Liver (tissue), 9 donors: ENCODE results near the gene GRAP2. TPM values are rescaled to one million over a fixed set of nuclear protein-coding genes. Genes with fewer than 3 reads are reported as not detected.

Experiments
- DNase-seq: peaks from one replicate; pipeline ENCODE4 v3.0.0-alpha.2; 2017; ENCODE audit warnings: low spot score
- H3K27ac ChIP-seq, 2 donors: one replicate each; pipeline ENCODE4 v1.7.0; 2013; ENCODE audit warnings: inconsistent platforms in 2 of 2, low read length in 2 of 2, control low read depth in 1 of 2, low read depth in 1 of 2, mild to moderate bottlenecking in 1 of 2
- H3K27me3 ChIP-seq, 4 donors: one replicate each; pipeline versions ENCODE4 v1.6.1 to v1.7.0; 2013; ENCODE audit warnings: low read length in 3 of 4, inconsistent platforms in 1 of 4, mild to moderate bottlenecking in 1 of 4, moderate library complexity in 1 of 4; ENCODE audit not compliant: control insufficient read depth in 4 of 4, insufficient read depth in 4 of 4
- H3K36me3 ChIP-seq, 4 donors: one replicate each; pipeline versions ENCODE4 v1.6.1 to v1.7.0; 2013; ENCODE audit warnings: low read length in 3 of 4, mild to moderate bottlenecking in 3 of 4, low read depth in 1 of 4, moderate library complexity in 1 of 4; ENCODE audit not compliant: control insufficient read depth in 4 of 4, insufficient read depth in 3 of 4
- H3K4me1 ChIP-seq, 4 donors: one replicate each; pipeline versions ENCODE4 v1.6.1 to v1.7.0; 2013; ENCODE audit warnings: low read length in 3 of 4, mild to moderate bottlenecking in 3 of 4, moderate library complexity in 1 of 4; ENCODE audit not compliant: control insufficient read depth in 4 of 4, insufficient read depth in 4 of 4
- H3K4me3 ChIP-seq, 3 donors: one replicate each; pipeline versions ENCODE4 v1.6.1 to v1.7.0; 2013; ENCODE audit warnings: low read length in 3 of 3, control low read depth in 1 of 3, low read depth in 1 of 3, mild to moderate bottlenecking in 1 of 3
- H3K9ac ChIP-seq, 2 donors: one replicate each; pipeline ENCODE4 v1.7.0; 2013; ENCODE audit warnings: low read length in 2 of 2, mild to moderate bottlenecking in 2 of 2, moderate library complexity in 2 of 2, control low read depth in 1 of 2, low read depth in 1 of 2
- H3K9me3 ChIP-seq, 4 donors: one replicate each; pipeline versions ENCODE4 v1.6.1 to v1.7.0; 2013; ENCODE audit warnings: low read length in 3 of 4; ENCODE audit not compliant: control insufficient read depth in 4 of 4
- CTCF ChIP-seq: fragments of 150-350 bp; IDR thresholded peaks from 2 replicates; pipeline ENCODE4 v1.5.1; 2017; ENCODE audit warnings: improper control_type of control experiment, low read depth, low read length; ENCODE audit not compliant: missing input control
- FOXA2 ChIP-seq: IDR thresholded peaks from 2 replicates; pipeline ENCODE4 v1.6.1; 2016; ENCODE audit warnings: antibody characterized with exemption
- GABPA ChIP-seq, 2 donors: IDR thresholded peaks in 1 of 2; conservative IDR thresholded peaks in 1 of 2; 2 replicates each; pipeline ENCODE4 v1.6.1; 2016; ENCODE audit warnings: antibody characterized with exemption in 2 of 2, mild to moderate bottlenecking in 1 of 2, moderate library complexity in 1 of 2
- HNF4A ChIP-seq, 2 donors: conservative IDR thresholded peaks; 2 replicates each; pipeline ENCODE4 v1.6.1; 2016; ENCODE audit warnings: antibody characterized with exemption in 2 of 2, mild to moderate bottlenecking in 2 of 2
- HNF4G ChIP-seq: IDR thresholded peaks from 2 replicates; pipeline ENCODE4 v1.6.1; 2016; ENCODE audit warnings: antibody characterized with exemption
- JUND ChIP-seq, 2 donors: IDR thresholded peaks; 2 replicates each; pipeline ENCODE4 v1.6.1; 2016; ENCODE audit warnings: antibody characterized with exemption in 2 of 2
- NR2F2 ChIP-seq: IDR thresholded peaks from 2 replicates; pipeline ENCODE4 v1.6.1; 2016; ENCODE audit warnings: antibody characterized with exemption
- RAD21 ChIP-seq, 2 donors: IDR thresholded peaks; 2 replicates each; pipeline ENCODE4 v1.6.1; 2016; ENCODE audit warnings: antibody characterized with exemption in 2 of 2, mild to moderate bottlenecking in 2 of 2
- RXRA ChIP-seq, 2 donors: IDR thresholded peaks; 2 replicates each; pipeline ENCODE4 v1.6.1; 2017 to 2018; ENCODE audit warnings: antibody characterized with exemption in 2 of 2, mild to moderate bottlenecking in 1 of 2
- SP1 ChIP-seq: IDR thresholded peaks from 2 replicates; pipeline ENCODE4 v1.6.1; 2018; ENCODE audit warnings: antibody characterized with exemption, mild to moderate bottlenecking
- YY1 ChIP-seq: IDR thresholded peaks from 2 replicates; pipeline ENCODE4 v1.6.1; 2016; ENCODE audit warnings: antibody characterized with exemption, mild to moderate bottlenecking
- WGBS: extraction: QIAGEN DNeasy Blood & Tissue Kit; methylation state at CpG from one replicate; pipeline ENCODE4 v1.1.7; 2013; 5-methylcytosine and 5-hydroxymethylcytosine counted together
- polyA plus RNA-seq, 2 donors: library from polyadenylated mRNA; stranded (reverse) in 1 of 2; unstranded in 1 of 2; fragments of 200-250 nt in 1 of 2; fragments of >200 nt in 1 of 2; fragmentation: Nextera tagmentation in 1 of 2; extraction: Ambion mirVana in 1 of 2; gene quantifications; one replicate each; pipeline versions ENCODE4 v1.2.1 to v1.2.3, GENCODE V29; 2013 to 2015
- total RNA-seq, 2 donors: library from RNA; depleted of rRNA; stranded (reverse); fragments of >200 nt; gene quantifications; one replicate each; pipeline ENCODE4 v1.2.3, GENCODE V29; 2014
- TF ChIP-seq, protein P1 (sequence below): IDR thresholded peaks from 2 replicates; pipeline ENCODE4 v1.6.1; 2016; ENCODE audit warnings: antibody characterized with exemption
- TF ChIP-seq, protein P2 (sequence below): IDR thresholded peaks from 2 replicates; pipeline ENCODE4 v1.6.1; 2016; ENCODE audit warnings: antibody characterized with exemption
- TF ChIP-seq, protein P3 (sequence below): IDR thresholded peaks from 2 replicates; pipeline ENCODE4 v1.6.1; 2016; ENCODE audit warnings: antibody characterized with exemption
- donor health status: healthy.
- donor health status: healthy.
- donor health status: healthy.
- donor health status: healthy.
- donor health status: healthy.

The GRAP2 gene
- total and polyA plus RNA-seq, 4 donors: 0.22 to 38.2 (median 0.78) TPM

DNA sequence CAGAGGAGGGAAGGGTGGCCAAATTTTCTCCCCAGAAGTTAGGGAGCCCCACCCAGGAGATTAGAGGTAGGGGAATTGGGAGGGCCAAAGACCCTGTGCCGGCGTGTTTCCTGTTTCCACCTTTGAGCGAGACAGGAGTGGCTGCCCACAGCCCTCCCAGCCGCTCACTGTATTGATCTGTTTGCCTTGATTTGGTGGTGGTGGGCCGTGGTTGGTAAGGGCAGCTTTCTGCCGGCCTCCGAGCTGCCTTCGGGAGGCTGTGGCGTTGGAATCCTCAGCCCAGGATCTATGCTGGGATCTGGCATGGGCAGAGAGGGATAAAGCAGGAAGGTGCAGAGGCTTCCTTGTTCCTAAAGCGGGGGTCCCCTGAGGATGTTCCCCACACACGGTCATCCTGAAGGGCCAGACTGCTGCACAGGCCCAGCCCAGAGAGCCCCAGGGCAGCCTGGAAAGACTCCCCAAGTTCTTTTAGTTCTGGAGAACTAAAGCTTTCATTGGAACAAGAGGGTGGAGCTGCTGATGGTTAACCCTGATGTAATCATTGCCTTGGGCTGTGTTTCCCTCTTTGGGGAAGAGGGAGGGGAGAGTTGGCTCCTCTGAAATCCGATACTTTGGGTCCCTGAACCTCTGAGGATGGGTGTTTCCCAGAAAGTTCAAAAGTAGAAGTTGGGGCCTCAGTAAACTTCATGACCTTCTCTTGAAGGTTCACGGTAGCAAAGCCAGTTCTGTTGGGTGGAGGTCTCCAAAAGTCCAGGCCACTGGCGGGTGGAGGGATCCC, 101.1 kb downstream of the GRAP2 start:
- H3K4me3 ChIP-seq: no peak overlapping the region
- H3K27me3 ChIP-seq: no peaks in the 10 kb centered on the region
- no peak overlapping the region for H3K9ac ChIP-seq
- 84% methylated on average over 14 of the region's 14 CpGs for WGBS
- H3K27ac ChIP-seq: no peak overlapping the region
- H3K9me3 ChIP-seq: no peaks in the 10 kb centered on the region
- DNase-seq: no peak
- H3K36me3 ChIP-seq: no peaks in the 10 kb centered on the region
- H3K4me1 ChIP-seq: peaks cover 17 to 30% (median 27%) of the 10 kb centered on the region in 4 donors
- TF ChIP-seq, protein P1, sequence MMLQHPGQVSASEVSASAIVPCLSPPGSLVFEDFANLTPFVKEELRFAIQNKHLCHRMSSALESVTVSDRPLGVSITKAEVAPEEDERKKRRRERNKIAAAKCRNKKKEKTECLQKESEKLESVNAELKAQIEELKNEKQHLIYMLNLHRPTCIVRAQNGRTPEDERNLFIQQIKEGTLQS: no peak
- TF ChIP-seq HNF4G (no peak), NR2F2 (no peak), RXRA (IDR thresholded peaks at IDR 0.05) (no peak), RAD21 (IDR thresholded peaks at IDR 0.05) (no peak), YY1 (no peak), FOXA2 (no peak)
- TF ChIP-seq, protein P2, sequence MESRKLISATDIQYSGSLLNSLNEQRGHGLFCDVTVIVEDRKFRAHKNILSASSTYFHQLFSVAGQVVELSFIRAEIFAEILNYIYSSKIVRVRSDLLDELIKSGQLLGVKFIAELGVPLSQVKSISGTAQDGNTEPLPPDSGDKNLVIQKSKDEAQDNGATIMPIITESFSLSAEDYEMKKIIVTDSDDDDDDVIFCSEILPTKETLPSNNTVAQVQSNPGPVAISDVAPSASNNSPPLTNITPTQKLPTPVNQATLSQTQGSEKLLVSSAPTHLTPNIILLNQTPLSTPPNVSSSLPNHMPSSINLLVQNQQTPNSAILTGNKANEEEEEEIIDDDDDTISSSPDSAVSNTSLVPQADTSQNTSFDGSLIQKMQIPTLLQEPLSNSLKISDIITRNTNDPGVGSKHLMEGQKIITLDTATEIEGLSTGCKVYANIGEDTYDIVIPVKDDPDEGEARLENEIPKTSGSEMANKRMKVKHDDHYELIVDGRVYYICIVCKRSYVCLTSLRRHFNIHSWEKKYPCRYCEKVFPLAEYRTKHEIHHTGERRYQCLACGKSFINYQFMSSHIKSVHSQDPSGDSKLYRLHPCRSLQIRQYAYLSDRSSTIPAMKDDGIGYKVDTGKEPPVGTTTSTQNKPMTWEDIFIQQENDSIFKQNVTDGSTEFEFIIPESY: no peak
- TF ChIP-seq, protein P3, sequence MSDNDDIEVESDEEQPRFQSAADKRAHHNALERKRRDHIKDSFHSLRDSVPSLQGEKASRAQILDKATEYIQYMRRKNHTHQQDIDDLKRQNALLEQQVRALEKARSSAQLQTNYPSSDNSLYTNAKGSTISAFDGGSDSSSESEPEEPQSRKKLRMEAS: no peak

GRCh38 chr22:40002935-40003715, 102.2 kb downstream of the GRAP2 start:
- no peak overlapping the region for H3K27ac ChIP-seq
- peaks cover 15 to 18% (median 16%) of the 10 kb centered on the region in 4 donors for H3K4me1 ChIP-seq
- H3K27me3 ChIP-seq: no peaks in the 10 kb centered on the region
- no peaks in the 10 kb centered on the region for H3K36me3 ChIP-seq
- DNase-seq: no peak
- no peak overlapping the region for H3K4me3 ChIP-seq
- no peak overlapping the region for H3K9ac ChIP-seq
- WGBS: 88% methylated on average over 6 of the region's 6 CpGs
- H3K9me3 ChIP-seq: no peaks in the 10 kb centered on the region
- TF ChIP-seq GABPA (IDR thresholded peaks at IDR 0.05 in 1 of 2, conservative IDR thresholded peaks at IDR 0.05 in 1 of 2) (no peak), SP1 (no peak), RXRA (IDR thresholded peaks at IDR 0.05) (no peak), HNF4G (no peak), HNF4A (conservative IDR thresholded peaks at IDR 0.05) (no peak), YY1 (no peak), CTCF (no peak), NR2F2 (no peak), JUND (IDR thresholded peaks at IDR 0.05) (no peak)
- TF ChIP-seq, protein P1: no peak
- TF ChIP-seq, protein P3: no peak
